Right lobe of liver (tissue), 6 donors: Measurements from ENCODE around the gene INPP5A. TPM values are rescaled to one million over a fixed set of nuclear protein-coding genes. Genes with fewer than 3 reads are reported as not detected.
A peak's percentile ranks its signal among the peaks of the same experiment; 100 is the strongest.
"Not testable (repeated sequence)": the region's sequence is repeated elsewhere in the genome, so short reads cannot be mapped to it uniquely, and the experiment has no call there.

ENCODE experiments used
- ATAC-seq, 4 donors: fragments of 200-7000 bp; cut with Tn5 transposase; one replicate each; pipeline ENCODE4 v1.9.1; 2020; ENCODE audit warnings: mild to moderate bottlenecking in 4 of 4, moderate library complexity in 4 of 4
- DNase-seq, 3 donors: peaks; one replicate each; pipeline ENCODE4 v3.0.0-alpha.2; 2020
- H3K27ac ChIP-seq, 3 donors: fragments of 200-600 bp; one replicate each; pipeline ENCODE4 v1.8.0; 2022
- H3K27me3 ChIP-seq, 2 donors: fragments of 200-600 bp; one replicate each; pipeline ENCODE4 v1.8.0; 2022
- H3K36me3 ChIP-seq, 4 donors: fragments of 200-600 bp; sonication (generic) in 1 of 4; one replicate each; pipeline versions ENCODE4 v1.5.1 to v1.8.0; 2017 to 2022; ENCODE audit warnings: control low read depth in 1 of 4
- H3K4me1 ChIP-seq, 4 donors: fragments of 200-600 bp; sonication (generic) in 1 of 4; one replicate each; pipeline versions ENCODE4 v1.5.1 to v1.8.0; 2017 to 2022; ENCODE audit warnings: control low read depth in 1 of 4
- H3K4me3 ChIP-seq, 3 donors: fragments of 200-600 bp; one replicate each; pipeline ENCODE4 v1.8.0; 2022
- H3K9me3 ChIP-seq, 4 donors: fragments of 200-600 bp; sonication (generic) in 1 of 4; one replicate each; pipeline versions ENCODE4 v1.5.1 to v1.8.0; 2017 to 2022; ENCODE audit warnings: control low read depth in 1 of 4
- POLR2A ChIP-seq: fragments of 450-650 bp; IDR thresholded peaks from one replicate; pipeline ENCODE4 v1.6.1; 2017; ENCODE audit warnings: antibody characterized with exemption, mild to moderate bottlenecking
- WGBS: methylation state at CpG from one replicate; pipeline ENCODE4 v1.1.6; 2018; ENCODE audit warnings: low coverage, low lambda C conversion rate; ENCODE audit not compliant: insufficient coverage; ENCODE audit errors: missing lambda C conversion rate; 5-methylcytosine and 5-hydroxymethylcytosine counted together
- intact Hi-C, 2 donors: fragments of 100-400 bp; cut with DNase I; formaldehyde crosslinking; loops; one replicate each; pipeline versions ENCODE4 v1.11.2 to v1.14.1; 2022
- long read RNA-seq: library from polyadenylated mRNA; unstranded; transcript quantifications from one replicate; pipeline ENCODE4 v2.0.0, GENCODE V29; 2019
- total RNA-seq, 6 experiments: library from RNA; depleted of rRNA in 2 of 6; stranded (reverse); fragments of >200 nt in 2 of 6; fragmentation: NEBNext Ultra II Directional in 3 of 6; extraction: Animal tissue kit (Norgen Biotek cat#: 25700) in 3 of 6; gene quantifications; one replicate each; pipeline versions ENCODE4 v1.1.0 to v1.2.4, GENCODE V29; 2016 to 2023
- TF ChIP-seq, protein P1 (sequence below), 4 donors: fragments of 200-600 bp in 3 of 4; fragments of 450-650 bp in 1 of 4; IDR thresholded peaks; one replicate each; pipeline versions ENCODE4 v1.5.1 to v1.8.0; 2016 to 2022; ENCODE audit warnings: antibody characterized with exemption in 4 of 4, mild to moderate bottlenecking in 2 of 4
- donor health status: DM: no; HTN: yes; CAD: no.
- donor health status: DM: no; HTN: no; CAD: no.
- donor health status: DM: no; HTN: no; CAD: no.
- donor health status: DM: no; HTN: yes; CAD: no.
- donor health status: DM: no; HTN: yes; CAD: no.

Gene INPP5A, protein sequence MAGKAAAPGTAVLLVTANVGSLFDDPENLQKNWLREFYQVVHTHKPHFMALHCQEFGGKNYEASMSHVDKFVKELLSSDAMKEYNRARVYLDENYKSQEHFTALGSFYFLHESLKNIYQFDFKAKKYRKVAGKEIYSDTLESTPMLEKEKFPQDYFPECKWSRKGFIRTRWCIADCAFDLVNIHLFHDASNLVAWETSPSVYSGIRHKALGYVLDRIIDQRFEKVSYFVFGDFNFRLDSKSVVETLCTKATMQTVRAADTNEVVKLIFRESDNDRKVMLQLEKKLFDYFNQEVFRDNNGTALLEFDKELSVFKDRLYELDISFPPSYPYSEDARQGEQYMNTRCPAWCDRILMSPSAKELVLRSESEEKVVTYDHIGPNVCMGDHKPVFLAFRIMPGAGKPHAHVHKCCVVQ
- total RNA-seq, result 10 to 100 TPM; 12.5 to 24.6 (median 16.9) TPM
- long read RNA-seq, partial matches to known transcripts, result 0 of 1 reads
- long read RNA-seq, other reads (novel, unspliced or antisense), result 1 of 1 reads

DNA sequence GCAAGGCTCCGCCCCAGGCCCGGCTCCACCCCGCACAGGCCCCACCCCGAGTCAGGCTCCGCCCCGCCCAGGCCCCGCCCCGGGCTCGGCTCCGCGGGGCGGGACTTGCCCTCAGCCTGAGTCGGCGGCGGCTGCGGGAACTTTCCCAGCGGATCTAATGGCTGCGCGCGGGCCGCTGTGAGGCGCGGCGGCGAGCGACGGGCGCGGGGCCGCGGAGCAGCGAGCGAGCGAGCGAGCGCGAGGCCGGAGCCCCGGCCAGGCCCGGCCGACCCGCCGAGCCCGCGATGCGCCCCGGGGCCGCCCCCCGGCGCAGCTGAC lies at the start of gene INPP5A:
Gene INPP5A, plus strand, starts transcription at position 104 of the 318 bp plus-strand sequence. CDS start 310 bp downstream, outside the sequence.
- Histone ChIP-seq H3K36me3 (no peaks in the 10 kb centered on the region), H3K27me3 (no peaks in the 10 kb centered on the region), H3K27ac (peak within 1 kb of the TSS; percentile 76 to 88 (median 80)), H3K4me3 (peak within 1 kb of the TSS; percentile 62 to 70 (median 69)), H3K9me3 (no peaks in the 10 kb centered on the region), H3K4me1 (peaks cover 0 to 38% (median 16%) of the 10 kb centered on the region in 4 donors)
- intact Hi-C loops, result loop anchor here in 1 of 2 donors (10.0 kb wide), 1 partner anchor 73 kb away; no protein-coding TSS in a partner anchor
- WGBS, result no CpG with 5 or more reads among the region's 50 CpGs
- ATAC-seq, result no peak
- TF ChIP-seq, protein P1, sequence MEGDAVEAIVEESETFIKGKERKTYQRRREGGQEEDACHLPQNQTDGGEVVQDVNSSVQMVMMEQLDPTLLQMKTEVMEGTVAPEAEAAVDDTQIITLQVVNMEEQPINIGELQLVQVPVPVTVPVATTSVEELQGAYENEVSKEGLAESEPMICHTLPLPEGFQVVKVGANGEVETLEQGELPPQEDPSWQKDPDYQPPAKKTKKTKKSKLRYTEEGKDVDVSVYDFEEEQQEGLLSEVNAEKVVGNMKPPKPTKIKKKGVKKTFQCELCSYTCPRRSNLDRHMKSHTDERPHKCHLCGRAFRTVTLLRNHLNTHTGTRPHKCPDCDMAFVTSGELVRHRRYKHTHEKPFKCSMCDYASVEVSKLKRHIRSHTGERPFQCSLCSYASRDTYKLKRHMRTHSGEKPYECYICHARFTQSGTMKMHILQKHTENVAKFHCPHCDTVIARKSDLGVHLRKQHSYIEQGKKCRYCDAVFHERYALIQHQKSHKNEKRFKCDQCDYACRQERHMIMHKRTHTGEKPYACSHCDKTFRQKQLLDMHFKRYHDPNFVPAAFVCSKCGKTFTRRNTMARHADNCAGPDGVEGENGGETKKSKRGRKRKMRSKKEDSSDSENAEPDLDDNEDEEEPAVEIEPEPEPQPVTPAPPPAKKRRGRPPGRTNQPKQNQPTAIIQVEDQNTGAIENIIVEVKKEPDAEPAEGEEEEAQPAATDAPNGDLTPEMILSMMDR (IDR thresholded peaks at IDR 0.05), result no peak
- peak; percentile 14 for TF ChIP-seq POLR2A
- DNase-seq, result no peak

DNA sequence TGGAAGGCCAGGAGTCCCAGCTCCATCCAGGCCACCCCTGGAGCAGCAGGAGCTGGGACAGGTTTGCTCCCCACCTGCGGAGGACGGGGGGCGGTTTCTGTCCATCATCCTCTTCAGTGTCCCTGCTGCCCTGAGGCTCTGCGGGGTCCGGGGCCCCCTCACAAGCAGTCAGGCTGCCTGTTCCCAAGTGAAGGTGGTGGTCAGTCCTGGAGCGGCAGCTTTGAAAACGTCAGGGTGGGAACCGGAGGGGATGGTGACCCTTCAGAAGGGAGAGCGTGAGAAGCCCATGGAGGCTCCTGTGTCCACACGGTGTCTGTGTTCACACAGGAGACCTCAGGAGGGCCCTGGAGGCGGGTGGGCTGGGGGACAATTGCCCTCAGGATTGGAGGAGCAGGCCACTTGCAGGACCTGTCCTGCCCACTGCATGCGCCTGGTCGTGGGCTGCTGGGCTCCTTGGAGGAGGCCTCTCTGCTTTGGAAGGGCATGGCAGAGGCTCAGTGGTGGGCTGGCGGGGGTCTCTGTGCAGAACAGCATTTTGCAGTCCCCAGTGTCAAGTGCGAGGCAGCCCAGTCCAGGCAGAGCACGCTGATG lies 49.3 kb upstream of the INPP5A start:
- H3K27ac ChIP-seq, result no peak overlapping the region
- no peak for ATAC-seq
- H3K36me3 ChIP-seq, result no peaks in the 10 kb centered on the region
- H3K4me3 ChIP-seq, result no peak overlapping the region
- H3K9me3 ChIP-seq, result no peaks in the 10 kb centered on the region
- WGBS, result 61% methylated on average over 3 of the region's 16 CpGs
- intact Hi-C loops, result no loop called here
- TF ChIP-seq, protein P1 (IDR thresholded peaks at IDR 0.05), result no peak
- TF ChIP-seq POLR2A, result no peak
- peak in 2 of 3 donors; percentile 41 to 53 for DNase-seq
- H3K4me1 ChIP-seq, result no peaks in the 10 kb centered on the region
- no peaks in the 10 kb centered on the region for H3K27me3 ChIP-seq

DNA sequence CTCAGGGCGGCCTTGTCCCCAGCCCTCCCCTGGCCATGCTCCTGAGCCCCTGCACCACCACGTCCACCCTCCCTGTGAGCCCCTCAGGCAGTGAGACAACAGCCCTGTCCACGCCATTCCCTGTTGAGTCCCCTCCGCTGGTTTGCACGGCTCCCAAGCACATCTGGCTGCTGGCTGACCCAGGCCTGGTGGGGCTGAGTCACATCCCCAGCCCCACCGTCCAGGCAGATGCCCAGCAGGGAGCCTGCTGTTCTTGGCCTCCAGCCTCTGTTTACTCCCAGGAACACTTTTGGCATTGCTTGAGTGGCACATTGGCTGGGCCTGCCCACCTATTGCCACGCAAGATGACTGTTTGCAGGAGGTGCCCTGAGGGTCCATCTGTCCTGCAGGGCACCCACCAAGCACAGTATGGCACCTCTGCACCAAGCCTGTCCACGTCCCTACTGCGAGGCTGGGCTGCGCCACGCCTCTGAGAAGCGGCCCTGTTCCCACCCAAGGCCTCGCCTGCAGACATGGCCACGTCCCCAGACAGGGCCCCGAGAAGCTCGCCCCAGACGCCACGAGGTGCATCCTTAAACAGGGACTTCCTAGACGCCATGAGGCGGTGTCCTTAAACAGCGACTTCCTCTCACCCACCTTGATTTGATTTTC lies 48.4 kb upstream of the INPP5A start:
- Histone ChIP-seq H3K36me3 (no peaks in the 10 kb centered on the region), H3K27ac (no peak overlapping the region), H3K27me3 (no peaks in the 10 kb centered on the region), H3K4me1 (no peaks in the 10 kb centered on the region), H3K9me3 (no peaks in the 10 kb centered on the region), H3K4me3 (no peak overlapping the region)
- 94% methylated on average over 3 of the region's 21 CpGs for WGBS
- DNase-seq (peak in 1 of 3 donors; percentile 43), ATAC-seq (no peak)
- TF ChIP-seq, protein P1 (IDR thresholded peaks at IDR 0.05), result no peak
- no peak for TF ChIP-seq POLR2A
- intact Hi-C loops, result no loop called here

DNA sequence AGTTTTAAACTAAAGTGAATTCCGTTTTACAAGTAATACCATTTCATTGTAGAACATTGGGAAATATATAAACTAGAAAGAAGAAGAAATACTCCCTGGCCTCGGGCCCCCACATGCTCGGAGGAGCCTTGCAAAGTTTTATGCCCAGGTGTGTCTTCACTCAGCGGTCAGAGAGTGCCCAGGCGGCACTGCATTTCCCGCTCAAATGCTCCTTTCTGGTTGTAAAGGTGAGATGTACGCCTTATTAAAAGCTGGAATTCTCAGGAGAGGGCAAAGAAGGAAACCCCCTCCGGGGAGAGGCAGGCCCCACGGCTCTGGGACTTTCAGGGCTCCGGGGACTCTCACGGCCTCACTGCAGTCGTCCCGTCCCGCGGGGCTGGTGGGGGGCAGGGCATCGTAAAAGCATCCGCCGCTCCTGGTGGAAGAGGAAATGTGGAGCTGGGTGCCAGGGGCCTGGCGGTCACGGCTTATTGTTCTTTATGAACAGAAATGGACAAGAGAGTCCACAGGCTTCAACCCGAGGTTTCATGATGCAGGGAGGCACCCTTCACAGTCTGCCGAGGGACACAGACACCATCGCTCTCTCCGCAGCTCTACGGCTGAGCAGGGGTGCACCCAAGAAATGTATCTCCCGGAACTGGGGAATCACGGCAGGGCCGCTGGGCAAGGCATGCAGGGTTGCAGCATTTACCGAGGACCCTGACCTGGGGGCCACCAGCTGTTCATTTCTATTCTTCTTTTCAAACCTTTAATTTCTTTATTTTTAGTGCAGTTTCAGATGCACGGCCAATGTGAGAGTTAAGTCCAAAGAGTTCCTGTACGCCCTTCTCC lies 47.7 kb upstream of the INPP5A start:
- Histone ChIP-seq H3K36me3 (no peaks in the 10 kb centered on the region), H3K9me3 (no peaks in the 10 kb centered on the region), H3K27ac (no peak overlapping the region), H3K4me3 (no peak overlapping the region), H3K27me3 (no peaks in the 10 kb centered on the region), H3K4me1 (no peaks in the 10 kb centered on the region)
- ATAC-seq (no peak), DNase-seq (no peak)
- 73% methylated on average over 6 of the region's 31 CpGs for WGBS
- TF ChIP-seq POLR2A, result no peak
- TF ChIP-seq, protein P1 (IDR thresholded peaks at IDR 0.05), result no peak
- intact Hi-C loops, result no loop called here

DNA sequence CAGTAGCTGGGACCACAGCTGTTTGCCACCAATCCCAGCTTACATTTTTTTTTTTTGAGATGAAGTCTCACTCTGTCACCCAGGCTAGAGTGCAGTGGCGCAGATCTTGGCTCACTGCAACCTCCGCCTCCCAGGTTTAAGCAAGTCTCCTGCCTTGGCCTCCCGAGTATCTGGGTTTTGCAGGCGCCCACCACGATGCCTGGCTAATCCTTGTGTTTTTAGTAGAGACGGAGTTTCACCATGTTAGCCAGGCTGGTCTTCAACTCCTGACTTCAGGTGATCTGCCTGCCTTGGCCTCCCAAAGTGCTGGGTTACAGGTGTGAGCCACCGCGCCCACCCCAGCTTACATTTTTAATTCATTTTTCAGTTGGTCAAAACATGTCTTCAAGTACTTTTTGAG lies 46.1 kb upstream of the INPP5A start:
- H3K27me3 ChIP-seq, H3K36me3 ChIP-seq, H3K4me1 ChIP-seq, H3K4me3 ChIP-seq, H3K9me3 ChIP-seq, DNase-seq, ATAC-seq, H3K27ac ChIP-seq, intact Hi-C loops: not testable (repeated sequence)
- WGBS, result 97% methylated on average over 6 of the region's 8 CpGs
